AG09309 (cell line): ENCODE data around the gene CCDC47.

Experiments used
- DNase-seq: peaks from one replicate; pipeline ENCODE4 v3.0.0-alpha.2; 2010; ENCODE audit warnings: low read depth
- H3K4me3 ChIP-seq: 2 replicates; pipeline ENCODE4 v1.5.1; 2011; ENCODE audit warnings: mild to moderate bottlenecking, low read depth, low read length, moderate library complexity; ENCODE audit not compliant: control insufficient read depth
- TF ChIP-seq, protein P1 (sequence below): IDR thresholded peaks from 2 replicates; pipeline ENCODE4 v1.5.1; 2011; ENCODE audit warnings: mild to moderate bottlenecking, low read depth, low read length, inconsistent platforms; ENCODE audit not compliant: insufficient read depth, control insufficient read depth; ENCODE audit errors: missing control alignments

Gene CCDC47

DNA sequence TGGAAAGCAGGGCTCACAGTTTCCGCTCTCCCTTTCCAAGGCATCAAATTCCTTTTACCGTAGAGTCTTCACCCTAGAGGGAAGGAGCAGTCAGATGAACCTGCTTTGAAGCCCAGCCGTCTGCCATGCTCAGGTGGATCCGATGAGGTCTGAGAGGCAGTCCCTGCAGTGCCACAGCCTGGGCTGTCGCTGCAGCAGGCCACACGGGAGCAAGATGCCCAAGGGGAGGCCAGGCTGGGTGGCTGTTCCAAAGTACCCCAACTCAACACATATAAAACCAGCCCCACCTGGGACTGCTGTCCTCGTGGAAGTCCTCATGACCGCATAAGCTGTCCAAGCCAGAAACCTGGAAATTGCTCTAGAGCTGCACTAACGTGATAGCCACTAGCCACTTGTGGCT, 68.6 kb downstream of the CCDC47 start:
- no peak overlapping the region for H3K4me3 ChIP-seq
- TF ChIP-seq, protein P1, sequence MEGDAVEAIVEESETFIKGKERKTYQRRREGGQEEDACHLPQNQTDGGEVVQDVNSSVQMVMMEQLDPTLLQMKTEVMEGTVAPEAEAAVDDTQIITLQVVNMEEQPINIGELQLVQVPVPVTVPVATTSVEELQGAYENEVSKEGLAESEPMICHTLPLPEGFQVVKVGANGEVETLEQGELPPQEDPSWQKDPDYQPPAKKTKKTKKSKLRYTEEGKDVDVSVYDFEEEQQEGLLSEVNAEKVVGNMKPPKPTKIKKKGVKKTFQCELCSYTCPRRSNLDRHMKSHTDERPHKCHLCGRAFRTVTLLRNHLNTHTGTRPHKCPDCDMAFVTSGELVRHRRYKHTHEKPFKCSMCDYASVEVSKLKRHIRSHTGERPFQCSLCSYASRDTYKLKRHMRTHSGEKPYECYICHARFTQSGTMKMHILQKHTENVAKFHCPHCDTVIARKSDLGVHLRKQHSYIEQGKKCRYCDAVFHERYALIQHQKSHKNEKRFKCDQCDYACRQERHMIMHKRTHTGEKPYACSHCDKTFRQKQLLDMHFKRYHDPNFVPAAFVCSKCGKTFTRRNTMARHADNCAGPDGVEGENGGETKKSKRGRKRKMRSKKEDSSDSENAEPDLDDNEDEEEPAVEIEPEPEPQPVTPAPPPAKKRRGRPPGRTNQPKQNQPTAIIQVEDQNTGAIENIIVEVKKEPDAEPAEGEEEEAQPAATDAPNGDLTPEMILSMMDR, result no peak
- no peak for DNase-seq

DNA sequence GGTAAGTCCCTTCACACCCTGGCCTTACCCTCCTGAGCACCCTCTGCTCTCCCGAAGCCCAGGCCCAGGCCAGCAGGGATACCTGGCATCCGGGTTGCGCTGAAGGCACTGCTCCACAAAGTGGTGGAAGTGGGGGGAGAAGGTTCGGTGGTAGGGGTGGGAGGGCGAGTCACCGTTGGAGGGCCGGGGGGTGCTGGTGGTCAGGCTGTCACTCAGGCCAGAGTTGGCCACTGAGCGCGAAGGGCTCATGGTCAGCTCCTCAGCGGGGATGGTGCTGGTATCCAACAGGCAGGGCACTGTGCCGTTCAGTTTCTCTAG, 69.2 kb downstream of the CCDC47 start:
- DNase-seq, result no peak
- TF ChIP-seq, protein P1, result no peak
- H3K4me3 ChIP-seq, result no peak overlapping the region

DNA sequence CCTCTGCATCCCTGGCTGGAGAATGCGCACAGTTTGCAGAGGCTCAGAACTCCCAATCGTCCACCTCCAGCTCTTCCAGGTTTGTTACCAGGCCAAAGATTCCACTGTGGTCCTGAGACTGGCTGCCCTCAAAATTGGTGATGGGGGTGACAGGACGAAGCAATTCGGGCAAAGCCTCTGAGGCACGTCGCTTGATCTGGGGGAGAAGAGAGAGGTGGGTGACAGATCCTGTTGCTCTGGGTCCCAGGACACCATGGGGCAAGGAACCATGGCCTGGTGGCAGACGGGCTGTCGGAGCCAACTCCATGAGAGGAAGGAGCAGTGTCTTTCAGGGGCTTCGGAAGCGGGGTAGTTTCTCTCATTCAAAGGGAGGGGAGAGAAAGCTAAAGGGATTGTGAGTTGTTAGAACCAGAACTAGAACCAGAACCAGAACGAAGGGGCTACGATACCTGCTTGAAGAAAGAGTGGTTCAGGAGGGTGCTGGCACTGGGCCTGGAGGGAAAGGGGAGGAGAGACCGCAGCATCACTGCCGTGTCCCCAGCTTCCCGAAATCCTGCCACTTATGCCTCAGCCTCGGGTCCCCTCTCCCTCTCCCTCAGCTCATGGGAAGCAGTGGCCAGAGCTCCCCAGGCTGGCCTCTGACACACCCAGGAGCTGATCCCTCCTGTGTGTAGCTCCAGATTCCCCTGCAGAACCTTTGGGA, 69.7 kb downstream of the CCDC47 start:
- no peak for DNase-seq
- TF ChIP-seq, protein P1, result no peak
- H3K4me3 ChIP-seq, result no peak overlapping the region

DNA sequence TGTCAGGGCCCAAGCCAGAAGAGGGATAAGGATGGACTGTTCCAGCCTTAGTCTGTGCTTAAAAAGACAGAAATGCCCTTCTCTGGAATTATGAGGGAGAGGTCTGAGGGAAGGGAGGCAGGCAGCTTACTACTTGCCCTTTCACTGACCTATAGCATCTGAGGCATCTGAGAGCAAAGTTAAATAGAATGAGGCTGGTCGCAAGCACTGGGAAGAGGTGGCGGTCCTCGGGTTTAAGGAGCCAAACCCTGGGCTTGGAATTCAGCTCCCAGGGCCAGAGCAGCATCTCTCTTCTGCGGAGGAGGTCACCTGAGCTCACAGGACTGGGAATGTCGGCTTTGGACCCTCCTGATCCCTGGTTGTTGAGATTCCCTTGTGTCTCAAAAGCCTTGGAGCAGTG, 70.4 kb downstream of the CCDC47 start:
- no peak overlapping the region for H3K4me3 ChIP-seq
- no peak for DNase-seq
- TF ChIP-seq, protein P1, result no peak

DNA sequence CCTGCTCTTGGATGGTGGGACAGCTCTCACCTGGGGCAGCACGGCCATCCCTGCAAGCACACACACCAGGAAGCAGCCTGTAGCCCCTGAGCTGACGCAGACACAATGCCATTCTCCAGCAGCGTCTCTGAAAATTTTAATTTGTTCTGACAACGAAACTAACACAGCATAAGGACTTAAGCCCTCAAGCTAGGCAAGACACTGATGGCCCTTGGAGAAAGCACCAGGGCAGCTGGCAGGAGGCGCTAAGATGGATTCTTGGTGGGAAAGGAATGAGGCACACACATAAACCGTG, 70.7 kb downstream of the CCDC47 start:
- TF ChIP-seq, protein P1, result no peak
- DNase-seq, result no peak
- no peak overlapping the region for H3K4me3 ChIP-seq

DNA sequence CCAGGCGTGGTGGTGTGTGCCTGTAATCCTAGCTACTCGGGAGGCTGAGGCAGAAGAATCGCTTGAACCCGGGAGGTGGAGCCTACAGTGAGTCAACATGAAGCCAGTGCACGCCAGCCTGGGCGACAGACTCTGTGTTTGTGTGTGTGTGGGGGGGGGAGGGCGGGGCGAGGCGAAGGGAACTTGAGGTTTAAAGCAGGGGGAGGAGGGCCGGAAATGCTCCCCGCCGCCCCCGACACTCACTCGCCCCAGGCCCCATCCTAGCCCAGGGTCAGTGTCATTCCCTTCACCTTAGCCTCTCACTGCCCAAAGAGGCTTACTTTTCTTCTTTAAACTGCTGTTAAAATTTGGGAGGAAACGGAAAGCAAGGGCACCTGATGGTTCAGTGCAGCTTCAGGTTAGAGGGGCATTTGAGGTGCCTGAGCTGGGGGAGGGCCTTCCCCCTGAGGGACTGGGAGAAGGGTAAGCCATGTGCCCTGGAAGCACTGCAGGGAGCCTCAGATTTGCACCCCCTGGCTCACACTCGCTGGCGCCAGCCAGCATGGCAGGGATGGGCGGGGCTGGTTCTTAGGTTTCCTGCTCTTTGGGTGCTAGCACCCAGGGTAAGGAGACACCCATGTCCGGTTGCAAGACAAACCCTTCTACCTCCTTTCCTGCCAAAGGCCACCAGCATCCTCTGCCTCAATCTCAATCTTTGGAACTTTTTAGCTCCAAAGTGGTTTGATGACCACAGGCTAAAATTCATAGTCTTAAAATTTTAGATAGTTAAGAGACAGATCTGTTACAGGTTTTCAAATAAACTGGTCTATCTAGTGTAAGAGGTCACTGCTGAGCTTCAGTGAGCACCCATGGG, 71.3 kb downstream of the CCDC47 start:
- DNase-seq, result no peak
- TF ChIP-seq, protein P1, result no peak
- H3K4me3 ChIP-seq, result no peak overlapping the region
